ENCODE results near the gene ADK.

- TF ChIP-seq POLR2A (IDR thresholded peaks at IDR 0.05), result no peak
- TF ChIP-seq POLR2AphosphoS5 (IDR thresholded peaks at IDR 0.05), result no peak
- no peak for TF ChIP-seq CTCF (IDR thresholded peaks at IDR 0.05)
These were observed 507.5 kb downstream of the ADK start for GRCh38 chr10:74658511-74658910.

Measured in gastroesophageal sphincter (tissue), 3 donors.